Activated CD8-positive, alpha-beta memory T cell treated with anti-CD3 and anti-CD28 coated beads for 36 hours (primary cell): Measurements from ENCODE around the gene KIF9. TPM values are rescaled to one million over a fixed set of nuclear protein-coding genes. Genes with fewer than 3 reads are reported as not detected.
"Not testable (repeated sequence)": the region's sequence is repeated elsewhere in the genome, so short reads cannot be mapped to it uniquely, and the experiment has no call there.

Experiments used
- CTCF ChIA-PET: fragments of 350-600 bp; sonication (Branson Sonifier 250); formaldehyde crosslinking; loops from one replicate; lab custom pipeline; 2021; ENCODE audit warnings: antibody characterized with exemption; lab: Charles Lee
- POLR2A ChIA-PET: fragments of 350-600 bp; sonication (Branson Sonifier 250); formaldehyde crosslinking; loops from one replicate; lab custom pipeline; 2021; ENCODE audit warnings: antibody characterized with exemption; lab: Charles Lee
- total RNA-seq, 2 experiments: library from RNA; stranded (reverse); gene quantifications; one replicate each; pipeline ENCODE4 v1.2.3, GENCODE V29; 2021

The KIF9 gene
- total RNA-seq, 2 experiments from 2014 or later, result 5.9 to 6.8 TPM

DNA sequence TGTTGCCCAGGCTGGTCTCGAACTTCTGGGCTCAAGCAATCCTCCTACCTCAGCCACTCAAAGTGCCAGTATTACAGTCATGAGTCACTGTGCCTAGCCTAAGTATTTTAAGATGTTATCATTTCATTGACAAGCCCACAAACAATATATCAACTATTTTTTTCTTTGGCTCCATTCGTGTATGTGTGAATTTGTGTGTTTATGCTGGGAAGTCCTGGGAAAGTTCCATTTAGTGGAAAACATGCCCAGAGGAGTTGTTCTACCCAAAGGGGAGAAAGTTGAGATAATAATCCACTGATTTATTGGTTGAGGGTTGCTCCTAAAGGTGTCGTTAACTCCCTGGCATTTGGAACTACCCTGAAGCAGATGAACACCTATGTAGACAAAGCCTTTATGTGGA lies 58.8 kb downstream of the KIF9 start:
- ChIA-PET POLR2A (interaction anchor here (0.7 kb wide), 1 partner anchor 60 kb away, joined by 4 read pairs; the partner anchor contains the start of gene SETD2), CTCF (interaction anchor here (1.0 kb wide), 1 partner anchor 358 kb away, joined by 3 read pairs; no protein-coding TSS in a partner anchor)

DNA sequence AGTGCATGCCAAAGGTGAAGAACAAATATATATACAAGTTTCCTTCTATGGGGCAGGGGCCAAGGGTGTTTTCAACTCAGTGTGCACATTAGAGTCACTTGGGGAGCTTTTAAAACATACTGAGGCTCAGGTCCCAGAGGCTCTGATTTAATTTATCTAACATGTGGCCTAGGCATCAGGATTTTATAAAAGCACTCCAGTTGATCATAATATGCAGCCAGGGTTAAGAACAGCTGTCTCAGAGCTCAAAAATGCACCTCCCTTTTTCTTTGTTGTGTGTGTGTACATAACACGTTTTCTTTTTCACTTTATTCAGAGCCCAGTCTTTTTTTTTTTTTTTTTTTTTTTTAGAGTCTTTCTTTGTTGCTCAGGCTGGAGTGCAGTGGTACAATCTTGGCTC lies 60.8 kb downstream of the KIF9 start:
- CTCF ChIA-PET, result interaction anchor here (0.6 to 1.0 kb wide), 2 partner anchors 305 to 1943 kb away, joined by 3 to 4 read pairs; no protein-coding TSS in a partner anchor
- POLR2A ChIA-PET, result no interaction called here

DNA sequence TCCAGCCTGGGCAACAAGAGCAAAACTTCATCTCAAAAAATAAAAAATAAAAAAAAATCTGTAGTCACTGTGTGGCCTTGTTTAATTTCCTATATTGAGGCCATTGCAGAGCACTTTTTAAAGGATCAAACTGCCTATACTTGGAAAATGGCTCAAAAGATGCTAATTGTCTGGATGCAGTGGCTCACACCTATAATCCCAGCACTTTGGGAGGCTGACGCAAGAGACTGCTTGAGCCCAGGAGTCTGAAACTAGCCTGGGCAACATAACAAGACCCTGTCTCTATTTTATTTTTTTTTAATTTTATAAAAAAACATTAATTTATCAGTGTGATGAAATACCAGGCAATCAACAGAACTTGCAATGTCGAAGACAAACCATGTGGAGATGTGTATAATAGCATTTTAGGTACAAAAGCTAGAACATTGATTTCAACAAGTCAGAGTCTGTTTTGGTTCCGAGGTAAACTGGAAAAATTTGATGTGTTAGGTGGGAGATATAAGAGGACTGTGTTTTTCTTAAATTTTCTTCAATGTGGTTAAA lies 71.7 kb downstream of the KIF9 start:
- CTCF ChIA-PET, result no interaction called here
- POLR2A ChIA-PET, result no interaction called here

DNA sequence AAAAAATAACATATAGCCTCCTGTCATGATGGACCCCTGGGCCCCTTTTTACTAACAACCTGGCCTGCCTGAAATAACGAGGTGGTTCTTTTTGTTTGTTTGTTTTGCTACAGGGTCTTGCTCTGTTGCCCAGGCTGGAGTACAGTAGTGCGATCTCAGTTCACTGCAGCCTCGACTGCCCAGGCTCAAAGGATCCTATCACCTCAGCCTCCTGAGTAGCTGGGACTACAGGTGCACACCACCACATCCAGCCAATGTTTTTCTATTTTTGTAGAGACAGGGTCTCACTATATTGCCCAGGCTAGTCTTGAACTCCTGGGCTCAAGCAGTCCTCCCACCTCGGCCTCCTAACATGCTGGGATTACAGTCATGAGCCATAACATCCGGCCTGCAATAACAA lies 76.6 kb downstream of the KIF9 start:
- CTCF ChIA-PET, result interaction anchor here (0.6 kb wide), 1 partner anchor 151 kb away, joined by 3 read pairs; no protein-coding TSS in a partner anchor
- POLR2A ChIA-PET, result not testable (repeated sequence)

DNA sequence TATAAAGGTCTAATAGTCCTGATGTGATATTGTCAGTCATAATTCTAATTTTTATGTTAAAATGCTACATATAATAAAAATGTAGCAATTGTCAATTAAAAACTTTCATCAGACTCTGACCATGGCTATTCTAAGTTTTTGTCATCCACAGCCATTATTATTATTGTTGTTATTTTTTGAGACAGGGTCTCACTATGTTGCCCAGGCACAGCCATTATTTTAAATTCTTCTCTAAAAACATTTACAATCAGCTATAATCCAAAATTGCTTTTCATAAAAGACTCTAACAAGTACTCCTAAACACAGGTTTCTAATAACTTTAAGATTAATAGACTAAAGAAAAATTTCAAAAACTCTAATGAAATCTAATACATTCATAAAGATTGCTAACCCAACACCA lies 77.7 kb downstream of the KIF9 start:
- ChIA-PET POLR2A (no interaction called here), CTCF (no interaction called here)

DNA sequence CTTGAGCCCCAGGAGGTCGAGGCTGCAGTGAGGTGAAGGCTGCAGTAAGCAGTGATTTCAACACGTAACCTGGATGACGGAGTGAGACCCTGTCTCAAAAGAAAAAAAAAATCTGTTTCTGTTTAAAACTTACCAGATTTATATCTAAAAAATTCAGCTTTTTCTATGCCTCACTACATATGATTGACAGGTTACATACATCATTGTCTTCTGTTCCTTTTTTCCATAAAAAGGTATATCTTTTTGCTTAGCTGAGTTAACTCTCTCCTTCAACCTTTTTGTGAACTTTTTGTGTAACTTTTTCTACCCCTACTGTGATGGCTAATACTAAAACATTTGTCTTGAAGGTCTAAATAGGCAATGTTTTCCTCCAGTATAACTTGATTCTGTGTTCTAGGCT lies 80.1 kb downstream of the KIF9 start:
- CTCF ChIA-PET, result interaction anchor here (1.0 kb wide), 1 partner anchor 13 kb away, joined by 3 read pairs; no protein-coding TSS in a partner anchor
- POLR2A ChIA-PET, result no interaction called here

DNA sequence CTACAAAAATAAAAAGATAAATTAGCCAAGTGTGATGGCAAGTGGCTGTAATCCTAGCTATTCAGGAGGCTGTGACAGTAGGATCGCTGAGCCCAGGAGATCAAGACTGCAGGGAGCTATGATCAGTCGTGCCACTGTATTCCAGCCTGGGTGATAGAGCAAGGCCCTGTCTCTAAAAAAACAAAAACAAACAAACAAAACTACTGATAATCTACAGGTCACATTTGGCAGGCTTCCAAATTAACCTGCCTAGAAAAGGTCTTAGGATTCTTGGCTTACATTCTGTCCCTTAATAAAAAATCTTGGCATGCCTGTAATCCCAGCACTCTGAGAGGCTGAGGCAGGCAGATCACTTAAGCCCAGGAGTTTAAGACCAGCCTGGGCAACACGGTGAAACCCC lies 85.3 kb downstream of the KIF9 start:
- ChIA-PET CTCF (no interaction called here), POLR2A (no interaction called here)

DNA sequence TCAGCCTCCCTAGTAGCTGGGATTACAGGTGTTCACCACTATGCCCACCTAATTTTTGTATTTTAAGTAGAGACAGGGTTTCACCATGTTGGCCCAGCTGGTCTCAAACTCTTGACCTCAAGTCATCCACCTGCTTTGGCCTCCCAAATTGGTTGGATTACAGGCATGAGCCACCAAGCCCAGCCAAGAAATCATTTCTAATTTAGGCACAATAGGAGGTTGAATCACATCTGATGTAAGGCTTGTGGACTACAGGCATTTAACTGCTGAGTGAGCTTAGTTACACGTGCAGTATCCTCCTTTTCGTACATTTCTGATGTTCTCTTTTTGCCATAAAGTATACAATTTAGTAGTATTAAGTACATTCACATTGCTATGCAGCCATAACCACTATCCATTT lies 87.6 kb downstream of the KIF9 start:
- POLR2A ChIA-PET, result no interaction called here
- CTCF ChIA-PET, result interaction anchor here (0.6 kb wide), 2 partner anchors 94 to 308 kb away, joined by 3 to 4 read pairs; no protein-coding TSS in a partner anchor

DNA sequence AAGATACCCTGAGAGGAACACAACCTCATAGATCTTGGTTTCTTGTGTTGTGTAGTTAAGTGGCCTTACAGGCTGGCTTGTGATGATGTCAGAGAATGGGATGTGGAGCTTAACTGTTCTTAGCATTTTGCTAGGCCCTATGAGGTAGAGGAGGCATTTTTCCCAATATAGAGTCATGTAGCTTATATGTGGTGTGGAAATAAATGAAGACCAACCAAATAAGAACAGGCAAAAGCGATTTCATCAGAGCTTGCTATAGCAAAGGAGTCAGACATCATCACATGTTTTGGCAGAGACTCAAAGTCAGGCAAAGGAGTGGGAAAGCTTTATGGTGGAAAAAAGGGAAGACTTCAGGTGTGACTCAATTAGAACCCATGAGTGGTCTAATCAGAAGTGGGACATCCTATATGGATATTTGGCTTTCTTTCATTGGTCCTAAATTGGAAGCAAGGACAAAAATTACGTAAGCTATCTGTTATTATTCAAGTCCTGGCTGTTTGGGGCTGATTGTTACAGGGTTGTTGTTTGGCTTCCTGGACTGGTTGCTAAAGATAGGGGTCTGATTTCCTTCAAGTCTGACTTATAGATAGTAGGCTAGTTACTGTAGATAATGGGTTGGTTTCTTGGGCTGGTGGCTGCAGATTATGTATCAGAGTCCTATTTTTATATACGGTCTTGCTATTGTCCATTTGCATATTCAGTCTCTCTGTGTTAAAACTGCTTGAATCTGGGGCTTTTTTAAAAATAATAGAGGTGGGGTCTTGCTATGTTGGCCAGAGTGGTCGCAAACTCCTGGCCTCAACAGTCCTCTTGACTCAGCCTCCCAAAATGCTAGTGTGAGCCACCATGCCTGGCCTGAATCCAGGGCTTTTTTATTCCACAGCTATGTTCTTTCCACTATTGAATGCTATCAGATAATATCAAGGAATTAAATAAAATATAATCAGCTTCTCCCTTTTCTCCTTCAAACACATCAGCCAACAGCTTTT lies 88.4 kb downstream of the KIF9 start:
- CTCF ChIA-PET, result interaction anchor here (0.6 to 0.7 kb wide), 3 partner anchors 25 to 307 kb away, joined by 3 to 4 read pairs (median 4); no protein-coding TSS in a partner anchor
- POLR2A ChIA-PET, result no interaction called here

DNA sequence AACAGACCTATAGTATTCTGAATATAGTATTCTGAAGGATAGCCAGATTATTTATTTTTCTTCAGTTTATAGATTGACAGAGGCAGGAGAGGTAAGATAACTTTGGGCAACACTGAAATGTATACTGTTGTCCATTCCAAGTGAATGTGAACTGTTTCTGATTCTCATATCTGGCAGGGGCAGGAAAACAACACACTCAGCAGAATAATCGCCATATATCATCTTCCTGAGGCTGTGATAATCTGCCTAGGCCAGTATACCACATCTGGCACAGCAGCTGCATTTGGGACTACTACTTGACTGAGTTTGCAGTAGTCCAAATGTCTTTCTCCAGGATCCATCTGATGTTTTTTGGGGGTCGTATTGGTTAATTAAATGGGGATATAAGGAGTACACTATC lies 96.3 kb downstream of the KIF9 start:
- ChIA-PET CTCF (no interaction called here), POLR2A (no interaction called here)

DNA sequence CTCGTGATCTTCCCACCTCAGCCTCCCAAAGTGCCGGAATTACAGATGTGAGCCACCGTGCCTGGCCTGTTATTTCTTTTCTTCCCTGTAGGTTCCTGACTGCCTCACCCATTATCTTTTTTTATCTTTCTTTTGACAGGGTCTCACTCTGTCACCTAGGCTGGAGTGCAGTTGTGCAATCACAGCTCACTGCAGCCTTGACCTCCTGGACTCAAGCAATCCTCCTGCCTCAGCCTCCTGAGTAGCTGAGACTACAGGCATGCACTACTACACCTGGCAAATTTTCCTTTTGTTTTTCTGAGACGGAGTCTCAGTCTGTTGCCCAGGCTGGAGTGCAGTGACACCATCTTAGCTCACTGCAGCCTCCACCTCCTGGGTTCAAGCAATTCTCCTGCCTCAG lies 100.9 kb downstream of the KIF9 start:
- POLR2A ChIA-PET, CTCF ChIA-PET: not testable (repeated sequence)

DNA sequence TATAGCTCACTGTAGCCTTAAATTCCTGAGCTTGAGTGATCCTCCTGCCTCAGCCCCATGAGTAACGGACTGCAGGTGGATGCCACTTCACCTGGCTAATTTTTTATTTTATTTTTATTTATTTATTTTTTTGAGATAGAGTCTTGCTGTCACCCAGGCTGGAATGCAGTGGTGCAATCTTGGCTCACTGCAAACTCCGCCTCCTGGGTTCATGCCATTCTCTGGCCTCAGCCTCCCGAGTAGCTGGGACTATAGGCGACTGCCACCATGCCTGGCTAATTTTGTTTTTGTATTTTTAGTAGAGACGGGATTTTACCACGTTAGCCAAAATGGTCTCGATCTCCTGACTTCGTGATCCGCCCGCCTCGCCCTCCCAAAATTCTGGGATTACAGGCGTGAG lies 102.6 kb downstream of the KIF9 start:
- CTCF ChIA-PET, result not testable (repeated sequence)
- POLR2A ChIA-PET, result interaction anchor here (0.5 kb wide), 1 partner anchor 14 kb away, joined by 3 read pairs; no protein-coding TSS in a partner anchor

Other genes starting within 250 kb of the KIF9 start
- 10 to 100 TPM; 28.6 to 28.9 TPM for gene SETD2, start 118.7 kb downstream of the KIF9 start, total RNA-seq
- 10 to 100 TPM; 46.7 to 50.0 TPM for gene KLHL18, start 145 bp upstream of the KIF9 start, total RNA-seq
- gene PTPN23, start 98.2 kb upstream of the KIF9 start, total RNA-seq, result 10 to 100 TPM; 30.1 to 34.5 TPM
- 10 to 100 TPM; 72.5 to 72.7 TPM for gene SCAP, start 193.1 kb upstream of the KIF9 start, total RNA-seq
- gene ELP6, start 230.9 kb upstream of the KIF9 start, total RNA-seq, result 10 to 100 TPM; 49.7 to 50.4 TPM